Activated effector memory CD4-positive, alpha-beta T cell treated with Interleukin-2 at 50 U/mL for 16 hours (primary cell): ENCODE results near the gene CHST15.

Experiments
- DNase-seq: peaks from one replicate; pipeline ENCODE4 v3.0.0-alpha.2; 2020

Gene CHST15

GRCh38 chr10:124092860-124093773 is at the start of gene CHST15:
TSS of gene CHST15 (minus strand) at chr10:124093598. CDS start at chr10:124046212, 47,386 bp downstream.
- DNase-seq, result no peak

DNA sequence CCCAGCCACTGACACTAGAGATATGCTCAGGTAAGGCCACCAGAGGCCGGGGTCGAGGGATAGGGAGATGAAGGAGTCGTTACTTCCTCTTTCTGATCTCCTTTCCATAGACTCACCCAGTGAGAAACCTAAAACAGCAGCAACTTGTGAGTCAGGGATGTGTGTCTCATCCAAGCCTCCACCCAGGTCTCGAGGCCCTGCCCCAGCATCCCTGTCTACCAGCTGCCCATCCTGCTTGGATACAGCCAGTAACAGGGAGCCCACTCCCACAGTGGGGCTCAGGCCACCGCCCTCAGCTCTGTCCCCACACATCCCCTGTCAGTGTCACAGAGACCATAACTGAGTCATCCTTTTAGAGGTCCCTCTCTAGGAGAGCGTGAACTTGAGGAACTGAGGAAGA is 49.6 kb upstream of the CHST15 start:
- DNase-seq, result no peak

DNA sequence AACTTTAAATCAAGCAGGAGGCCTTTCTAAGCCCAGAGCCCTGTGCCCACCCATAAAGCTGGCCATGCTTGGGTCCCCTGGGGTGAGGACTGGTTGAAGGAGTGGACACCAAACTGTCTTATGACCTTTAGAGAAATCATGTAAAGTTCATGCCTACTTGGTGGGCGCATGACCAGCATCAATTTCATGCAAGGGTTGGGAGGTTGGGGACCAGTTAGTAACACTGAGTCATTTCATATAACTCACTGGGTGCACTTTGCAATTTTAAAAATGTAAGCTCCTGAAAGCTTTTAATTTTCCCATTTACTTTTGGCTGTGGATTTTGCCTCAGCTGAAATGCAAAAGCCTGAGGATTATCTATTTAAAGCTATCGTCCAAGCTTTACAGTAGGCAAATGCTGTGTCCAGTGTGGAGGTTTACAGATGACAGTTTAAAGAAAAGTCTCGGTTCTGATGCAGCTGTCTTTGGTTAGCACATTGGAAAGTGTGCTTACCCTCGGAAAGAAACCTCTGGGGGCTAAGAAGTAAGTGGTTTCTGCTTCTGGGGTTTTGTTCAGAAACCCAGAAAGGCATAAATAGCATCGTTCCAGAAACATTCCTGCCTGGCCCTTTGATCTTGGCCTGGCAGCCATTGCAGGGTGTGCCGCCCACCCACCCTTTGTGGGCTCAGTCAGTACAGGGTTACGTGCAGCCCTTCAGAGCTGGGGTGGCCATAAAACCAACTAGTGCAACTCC is 48.8 kb upstream of the CHST15 start:
- DNase-seq, result no peak

DNA sequence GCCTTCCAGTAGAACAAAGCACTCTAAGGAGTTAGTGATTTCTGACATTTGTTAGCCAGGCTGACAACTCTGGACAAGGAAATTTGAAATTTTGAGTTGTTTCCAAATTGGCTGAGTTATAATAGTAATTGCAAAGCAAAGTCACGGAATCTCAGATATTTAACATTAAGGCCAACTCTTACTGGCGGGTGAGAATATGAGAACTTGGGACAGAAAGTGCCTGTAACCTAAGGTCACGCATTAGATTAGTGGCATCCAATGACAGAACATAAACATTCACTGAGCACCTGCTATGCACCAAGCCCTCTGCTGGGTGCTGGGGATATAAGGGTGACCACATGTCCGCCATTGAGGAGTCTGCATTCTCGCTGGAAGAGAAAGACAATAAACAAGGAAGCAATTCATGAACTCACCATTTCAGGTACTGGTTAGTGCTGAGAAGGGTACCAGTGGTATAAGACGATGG is 45.5 kb upstream of the CHST15 start:
- no peak for DNase-seq

DNA sequence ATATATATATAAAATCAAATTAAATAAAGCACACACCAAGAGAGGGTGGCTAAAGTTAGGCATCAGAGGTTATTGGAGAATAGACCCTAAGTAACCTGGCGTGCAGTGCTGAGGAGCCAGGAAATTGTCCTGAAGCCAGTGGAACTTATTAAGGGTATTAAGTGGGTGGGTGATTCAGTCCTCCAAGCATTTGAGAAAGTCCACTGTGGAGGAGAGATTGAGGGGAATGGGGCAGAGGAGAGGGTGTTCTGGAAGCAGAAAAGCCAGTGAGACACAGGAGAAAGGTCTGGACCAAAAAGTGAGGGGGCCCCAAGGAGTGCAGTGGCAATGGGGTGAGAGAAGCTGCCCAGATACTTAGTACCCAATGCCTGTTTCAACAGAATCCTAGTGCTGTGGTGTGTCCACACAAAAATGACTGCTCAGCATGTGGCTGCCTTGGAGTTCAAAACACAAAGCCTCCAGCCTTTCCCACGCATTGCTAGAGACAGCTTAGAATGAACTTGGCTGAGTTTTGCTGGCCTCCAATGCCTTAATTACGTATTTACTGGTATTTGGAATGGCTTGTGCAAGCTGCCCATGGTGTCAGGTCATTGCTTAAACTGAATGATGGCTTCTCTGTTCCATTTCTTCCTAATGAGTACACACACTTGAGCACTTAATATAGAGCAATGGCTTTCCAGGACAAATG is 44.9 kb upstream of the CHST15 start:
- no peak for DNase-seq

GRCh38 chr10:124134251-124134893 is 41.0 kb upstream of the CHST15 start:
- no peak for DNase-seq

GRCh38 chr10:124132876-124133275 is 39.5 kb upstream of the CHST15 start:
- no peak for DNase-seq

DNA sequence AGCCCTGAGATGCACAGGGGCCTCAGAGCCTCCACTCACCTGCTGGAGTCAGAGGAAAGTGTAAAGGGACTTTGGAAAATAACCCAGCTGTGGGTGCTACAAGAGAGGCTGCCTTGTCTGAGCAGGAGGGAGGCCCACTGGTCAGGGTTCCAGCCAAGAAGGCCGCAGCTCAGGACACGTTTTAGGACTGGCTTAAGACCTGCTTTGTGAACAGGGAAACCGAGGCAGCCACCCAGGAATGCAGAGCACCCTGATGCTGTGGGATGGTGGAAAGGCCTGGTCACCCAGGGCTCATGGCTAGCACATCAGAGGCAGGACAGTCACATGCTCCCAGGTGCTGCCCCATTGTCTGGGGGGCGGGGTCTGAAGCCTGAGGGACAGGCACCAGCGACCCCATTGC is 38.9 kb upstream of the CHST15 start:
- no peak for DNase-seq

- no peak for DNase-seq
These were observed 37.8 kb upstream of the CHST15 start for GRCh38 chr10:124131172-124131571.

- DNase-seq, result no peak
These were observed 37.0 kb upstream of the CHST15 start for GRCh38 chr10:124130198-124130900.

DNA sequence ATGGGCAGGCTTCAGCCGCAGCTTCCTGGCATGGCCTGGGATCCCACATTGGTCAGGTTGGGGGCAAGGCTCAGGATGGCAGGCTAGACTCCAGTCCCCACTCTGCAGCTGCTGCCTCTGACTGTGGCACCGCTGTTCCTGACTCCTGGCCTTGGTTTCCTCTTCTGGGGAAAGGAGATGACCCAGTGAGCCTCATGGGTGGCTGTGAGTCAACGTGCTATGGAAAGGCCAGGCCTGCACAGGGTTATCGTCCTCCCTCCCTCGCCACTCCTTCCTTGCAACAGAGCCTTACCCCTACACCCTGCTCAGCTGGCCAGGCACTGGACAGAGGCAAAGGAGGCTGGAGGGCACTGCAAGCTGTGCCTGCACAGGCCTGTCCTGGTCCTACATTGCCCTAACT is 36.1 kb upstream of the CHST15 start:
- no peak for DNase-seq

- no peak for DNase-seq
These were observed 35.4 kb upstream of the CHST15 start for GRCh38 chr10:124128811-124129145.

DNA sequence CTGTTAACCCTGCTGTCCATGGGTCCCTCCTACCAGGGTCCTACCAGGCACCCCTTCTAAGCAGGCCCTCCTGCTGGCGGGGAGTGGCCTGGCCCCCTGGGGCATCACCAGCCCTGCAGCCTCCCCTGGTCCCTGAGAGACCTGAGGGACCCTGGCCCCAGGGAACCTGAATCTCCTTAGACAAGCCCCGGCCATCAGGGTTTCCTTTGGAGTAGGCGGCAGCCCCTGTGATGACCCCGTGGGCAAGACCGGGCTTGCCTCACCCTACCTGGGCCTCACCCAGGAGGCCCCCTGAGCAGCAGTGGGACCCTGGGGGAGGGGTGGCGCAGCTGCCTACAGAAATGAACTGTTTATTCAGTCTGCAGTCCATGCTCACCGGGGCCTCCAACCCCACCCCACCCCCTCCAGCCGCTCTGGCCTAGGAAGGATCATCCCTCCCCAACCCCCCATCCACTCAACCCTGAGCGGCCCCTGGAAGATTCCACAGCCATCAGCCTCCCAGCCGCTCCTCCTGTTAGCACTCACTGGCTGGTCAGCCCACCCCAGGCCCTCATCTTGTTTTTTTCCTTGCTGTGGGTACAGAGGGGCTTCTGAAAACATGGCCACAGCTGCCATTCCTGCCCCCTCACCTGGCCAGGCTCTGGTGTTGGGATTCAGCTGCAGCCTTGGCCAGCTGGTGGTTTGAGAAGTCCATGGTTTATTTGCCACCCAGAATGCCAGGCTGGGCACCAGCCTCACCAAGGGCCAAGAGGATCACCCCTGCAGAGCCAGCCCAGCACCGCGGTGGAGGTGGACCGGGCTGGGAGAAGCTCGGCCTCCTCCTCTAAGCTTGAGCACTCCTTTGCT is 34.8 kb upstream of the CHST15 start:
- DNase-seq, result no peak

DNA sequence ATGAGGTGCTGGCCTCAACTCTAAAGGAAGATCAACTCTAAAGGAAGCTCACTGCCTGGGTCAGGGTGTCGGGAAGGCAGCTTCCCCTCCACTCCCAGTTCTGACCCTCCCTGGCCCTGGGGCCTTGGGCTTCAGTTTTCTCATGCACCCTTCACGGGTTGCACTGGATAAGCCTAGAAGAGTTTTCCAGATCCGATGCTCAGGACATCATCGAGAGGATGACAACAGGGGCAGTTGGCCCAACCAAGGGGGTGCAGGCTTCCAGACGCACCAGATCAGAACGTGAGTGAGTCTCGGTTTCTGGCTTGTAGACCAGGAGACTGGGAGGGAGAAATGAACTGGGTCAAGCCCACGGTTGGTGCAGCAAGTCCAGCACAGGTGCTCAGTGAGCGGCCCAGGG is 34.2 kb upstream of the CHST15 start:
- DNase-seq, result no peak

DNA sequence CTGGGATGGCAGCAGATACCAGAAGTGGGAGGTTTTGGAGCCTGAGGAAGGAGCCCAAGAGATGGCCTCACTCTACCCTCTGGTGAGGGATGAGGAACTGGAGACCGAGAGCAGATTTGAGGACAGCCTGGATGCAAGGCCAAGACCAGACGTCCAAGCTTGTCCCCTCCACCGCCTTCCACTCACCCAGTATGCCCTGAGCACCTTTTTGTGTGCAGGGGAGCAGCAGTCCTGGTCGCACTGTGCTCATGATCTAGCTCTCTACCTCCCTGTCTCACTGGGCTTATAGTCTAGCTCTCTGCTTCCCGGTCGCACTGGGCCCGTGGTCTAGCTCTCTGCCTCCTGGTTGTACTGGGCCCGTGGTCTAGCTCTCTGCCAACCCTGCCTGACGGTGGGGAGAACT is 33.6 kb upstream of the CHST15 start:
- no peak for DNase-seq

DNA sequence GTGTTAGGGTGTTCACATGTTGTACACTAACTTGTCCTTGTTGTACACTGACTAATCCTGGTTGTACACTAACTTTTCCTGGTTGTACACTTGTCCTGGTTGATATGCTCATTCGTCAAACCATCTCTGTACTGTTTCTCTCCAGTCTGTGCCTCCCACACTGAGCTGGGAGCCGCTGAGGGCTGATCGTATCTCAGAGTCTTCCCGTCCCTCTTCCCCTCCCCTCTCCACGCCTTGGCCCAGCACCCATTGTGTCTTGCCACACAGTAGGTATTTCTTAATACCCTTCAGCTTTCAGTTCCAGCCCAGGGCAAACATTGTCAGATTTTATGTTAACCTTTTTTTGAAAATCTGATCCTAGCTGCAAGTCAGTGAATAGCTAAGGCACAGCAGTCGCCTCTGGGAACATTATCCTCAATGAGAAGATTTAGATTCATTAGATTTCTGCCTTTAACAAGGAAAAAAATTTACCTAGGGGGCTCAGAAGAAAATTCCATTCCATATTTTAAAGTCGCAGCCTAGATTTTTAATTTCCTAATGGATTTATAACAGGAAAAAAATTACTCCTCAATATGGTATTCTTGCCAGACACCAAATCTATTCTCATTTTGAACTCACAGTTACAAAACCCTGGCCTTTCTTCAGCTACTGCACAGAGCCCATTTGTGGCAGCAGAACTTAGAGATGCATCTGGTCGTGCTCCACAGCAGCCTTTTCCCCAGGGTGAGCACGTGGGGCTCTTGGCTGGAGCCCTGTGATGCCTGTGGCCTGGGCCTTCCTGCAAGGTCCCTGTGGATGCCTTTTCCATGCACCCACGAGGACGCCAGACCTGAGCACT is 33.0 kb upstream of the CHST15 start:
- DNase-seq, result no peak

GRCh38 chr10:124125305-124126116 is 32.1 kb upstream of the CHST15 start:
- no peak for DNase-seq

- no peak for DNase-seq
These were observed 31.4 kb upstream of the CHST15 start for GRCh38 chr10:124124769-124125161.

GRCh38 chr10:124124123-124124768 is 30.8 kb upstream of the CHST15 start:
- no peak for DNase-seq
